Left cardiac atrium (tissue), 4 donors: ENCODE data around the gene WBP2NL. TPM values are rescaled to one million over a fixed set of nuclear protein-coding genes. Genes with fewer than 3 reads are reported as not detected.
"Not testable (repeated sequence)": the region's sequence is repeated elsewhere in the genome, so short reads cannot be mapped to it uniquely, and the experiment has no call there.

Source experiments
- ATAC-seq, 2 donors: fragments of 200-7000 bp; cut with Tn5 transposase; one replicate each; pipeline ENCODE4 v1.9.1; 2020; ENCODE audit warnings: mild to moderate bottlenecking in 2 of 2, moderate library complexity in 2 of 2
- DNase-seq: peaks from one replicate; pipeline ENCODE4 v3.0.0-alpha.2; 2020
- intact Hi-C, 2 donors: fragments of 100-400 bp; cut with DNase I; formaldehyde crosslinking; loops; one replicate each; pipeline versions ENCODE4 v1.14.1 to v1.15.1; 2022 to 2023
- long read RNA-seq: library from polyadenylated mRNA; unstranded; transcript quantifications from one replicate; pipeline ENCODE4 v2.0.0, GENCODE V29; 2021
- total RNA-seq, 2 donors: library from RNA; stranded (reverse); fragmentation: NEBNext Ultra II Directional; extraction: Animal tissue kit (Norgen Biotek cat#: 25700); gene quantifications; one replicate each; pipeline ENCODE4 v1.2.1, GENCODE V29; 2021
- donor health status: DM: no; HTN: yes; CAD: no.
- donor health status: DM: no; HTN: yes; CAD: no; lungs with severe emphysema.
- donor health status: DM: yes; HTN: yes; CAD: no.
- donor health status: Dilated cardiomyopathy.

Gene WBP2NL, protein sequence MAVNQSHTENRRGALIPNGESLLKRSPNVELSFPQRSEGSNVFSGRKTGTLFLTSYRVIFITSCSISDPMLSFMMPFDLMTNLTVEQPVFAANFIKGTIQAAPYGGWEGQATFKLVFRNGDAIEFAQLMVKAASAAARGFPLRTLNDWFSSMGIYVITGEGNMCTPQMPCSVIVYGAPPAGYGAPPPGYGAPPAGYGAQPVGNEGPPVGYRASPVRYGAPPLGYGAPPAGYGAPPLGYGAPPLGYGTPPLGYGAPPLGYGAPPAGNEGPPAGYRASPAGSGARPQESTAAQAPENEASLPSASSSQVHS
- total RNA-seq: under 1 TPM; 0.42 to 0.50 TPM
- long read RNA-seq, partial matches to known transcripts: 0 of 1 reads
- long read RNA-seq, other reads (novel, unspliced or antisense): 1 of 1 reads

DNA sequence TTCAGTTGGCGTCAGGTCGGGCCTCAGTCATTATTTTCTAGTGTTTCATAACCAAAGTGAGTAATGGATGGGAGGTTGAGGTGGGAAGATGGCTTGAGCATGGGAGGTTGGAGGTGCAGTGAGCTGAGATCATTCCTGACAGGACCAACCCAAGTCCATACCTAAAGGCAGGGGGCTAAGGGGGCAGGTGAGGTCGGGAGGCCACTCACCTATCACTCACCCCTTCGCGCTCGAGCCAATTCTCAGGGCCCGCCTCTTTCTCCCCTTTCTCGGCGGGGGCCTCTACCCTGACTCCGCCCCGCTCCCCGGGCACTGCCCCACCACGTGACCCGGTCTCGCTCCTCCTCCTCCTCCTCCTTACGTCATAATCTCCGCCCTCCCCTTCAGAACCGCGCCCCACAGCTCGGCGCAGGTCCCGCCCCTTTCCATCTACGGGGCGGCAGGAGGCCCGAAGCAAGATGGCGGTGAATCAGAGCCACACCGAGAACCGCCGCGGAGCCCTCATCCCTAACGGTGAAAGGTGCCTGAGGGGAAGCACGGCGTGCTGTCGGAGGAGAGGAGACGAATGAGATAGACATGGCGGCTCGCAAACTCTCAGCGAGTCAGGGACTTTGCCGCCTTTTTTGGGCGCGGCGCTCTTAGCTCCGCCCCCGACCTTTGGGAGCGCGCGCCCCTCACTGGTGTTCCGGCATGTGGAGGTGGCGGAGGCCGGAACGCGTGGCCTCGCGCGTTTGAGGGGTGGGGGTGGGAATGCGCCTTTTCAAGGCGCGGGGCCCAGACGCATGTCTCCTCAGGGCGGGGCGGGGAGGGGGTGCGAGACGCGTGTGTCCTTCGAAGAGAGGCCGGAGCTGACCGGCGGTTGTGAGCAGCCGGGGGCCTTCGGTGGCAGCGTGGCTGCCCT, at the start of gene WBP2NL:
TSS of gene WBP2NL (plus strand) at position 428 of the 901 bp plus-strand sequence. CDS start at position 459, 31 bp downstream.
- intact Hi-C loops: no loop called here
- ATAC-seq (peak; percentile 98 to 99), DNase-seq (peak; percentile 86)

DNA sequence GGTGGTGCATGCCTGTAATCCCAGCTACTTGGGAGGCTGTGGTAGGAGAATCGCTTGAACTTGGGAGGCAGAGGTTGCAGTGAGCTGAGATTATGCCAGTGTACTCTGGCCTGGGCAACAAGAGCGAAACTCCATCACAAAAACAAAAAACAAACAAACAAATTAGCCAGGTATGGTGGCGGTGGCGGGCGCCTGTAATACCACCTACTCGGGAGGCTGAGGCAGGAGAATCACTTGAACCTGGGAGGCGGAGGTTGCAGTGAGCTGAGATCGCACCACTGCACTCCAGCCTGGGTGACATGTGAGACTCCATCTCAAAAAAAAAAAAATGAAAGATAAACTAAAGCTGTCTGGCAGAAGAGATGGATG, 49.7 kb upstream of the WBP2NL start:
- intact Hi-C loops, ATAC-seq, DNase-seq: not testable (repeated sequence)

DNA sequence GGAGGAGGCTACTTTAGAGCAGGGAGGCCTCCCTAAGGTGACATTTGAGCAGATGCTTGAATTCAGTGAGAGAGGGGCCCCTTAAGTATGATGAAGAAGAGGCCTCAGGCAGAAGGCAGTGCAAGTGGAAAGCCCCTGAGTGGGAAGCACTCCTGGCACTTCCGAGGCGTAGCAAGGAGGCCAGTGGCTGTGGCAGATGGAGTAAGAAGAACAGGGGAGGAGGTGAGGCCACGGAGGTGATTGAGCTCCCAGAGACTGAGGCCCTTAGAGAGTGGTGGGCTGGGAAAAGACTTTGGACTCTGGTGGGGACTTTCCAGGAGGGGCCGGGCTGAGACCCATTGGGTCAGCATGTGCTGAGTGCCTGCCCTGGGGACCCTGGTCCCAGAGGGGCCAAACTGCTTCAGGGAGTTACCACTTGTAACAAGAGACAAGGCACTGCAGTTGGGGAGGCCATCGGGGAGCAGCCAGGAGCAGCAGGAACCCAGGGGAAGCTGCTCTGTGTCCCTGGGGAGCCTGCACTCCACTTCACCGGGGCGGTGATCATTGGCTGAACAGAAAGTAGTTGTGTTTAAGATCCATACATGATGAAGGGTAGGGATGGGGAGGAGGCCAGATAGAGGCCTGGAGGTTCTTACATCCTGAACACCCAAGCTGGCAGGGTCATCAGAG, 49.2 kb upstream of the WBP2NL start:
- no peak for DNase-seq
- intact Hi-C loops: no loop called here
- ATAC-seq: no peak

DNA sequence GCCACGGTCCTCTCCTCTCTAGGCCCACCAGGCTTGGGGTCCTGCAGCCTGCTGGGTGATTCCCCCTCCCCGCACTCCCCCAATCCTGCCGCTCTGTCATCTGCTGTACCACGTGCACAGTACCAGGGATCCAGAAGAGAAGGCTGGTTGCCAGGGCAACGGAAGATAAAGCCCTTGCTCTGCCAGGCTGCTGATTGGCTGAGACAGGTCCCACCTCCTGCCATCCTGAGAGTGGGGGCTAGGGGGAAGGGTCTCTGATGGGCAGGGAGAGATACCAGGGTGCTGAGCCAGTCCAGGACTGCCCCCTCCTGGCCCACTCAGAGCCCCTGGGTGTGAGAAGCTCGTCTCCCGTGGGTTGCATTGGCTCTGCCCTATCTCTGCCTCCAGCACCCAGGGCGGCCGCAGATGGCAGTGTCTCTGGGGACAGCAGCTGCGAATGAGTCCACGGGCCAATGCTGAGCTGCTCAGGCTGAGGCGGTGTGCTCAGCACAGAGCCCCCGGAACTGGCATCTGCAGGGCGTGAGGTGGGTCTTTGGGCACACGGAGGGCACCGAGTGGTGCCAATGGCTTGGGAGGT, 46.6 kb upstream of the WBP2NL start, which contains the start of gene SMIM45:
TSS of gene SMIM45 (plus strand) at position 253 of the 577 bp plus-strand sequence.
- ATAC-seq (peak in 1 of 2 donors; percentile 50), DNase-seq (no peak)
- intact Hi-C loops: no loop called here

DNA sequence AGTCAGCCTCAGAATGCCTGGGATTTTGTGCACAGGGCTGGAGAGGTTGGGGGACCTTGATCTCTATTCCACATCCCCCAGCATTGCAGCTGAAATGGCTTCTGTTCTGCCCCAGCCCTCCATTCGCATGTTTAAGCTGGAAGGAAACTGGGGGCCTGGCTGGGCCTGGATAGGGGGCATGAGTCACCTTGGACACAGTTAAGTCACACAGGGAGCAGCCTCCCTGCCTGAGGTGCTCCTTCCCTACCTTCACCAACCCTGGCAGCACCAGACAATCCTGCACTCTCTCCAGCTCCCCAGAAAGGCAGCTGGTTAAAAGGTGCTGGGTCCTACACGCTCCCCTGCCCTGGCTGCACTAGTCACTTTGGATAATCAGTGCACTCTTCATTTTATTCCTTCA, 45.9 kb upstream of the WBP2NL start:
- DNase-seq: no peak
- intact Hi-C loops: no loop called here
- ATAC-seq: no peak

DNA sequence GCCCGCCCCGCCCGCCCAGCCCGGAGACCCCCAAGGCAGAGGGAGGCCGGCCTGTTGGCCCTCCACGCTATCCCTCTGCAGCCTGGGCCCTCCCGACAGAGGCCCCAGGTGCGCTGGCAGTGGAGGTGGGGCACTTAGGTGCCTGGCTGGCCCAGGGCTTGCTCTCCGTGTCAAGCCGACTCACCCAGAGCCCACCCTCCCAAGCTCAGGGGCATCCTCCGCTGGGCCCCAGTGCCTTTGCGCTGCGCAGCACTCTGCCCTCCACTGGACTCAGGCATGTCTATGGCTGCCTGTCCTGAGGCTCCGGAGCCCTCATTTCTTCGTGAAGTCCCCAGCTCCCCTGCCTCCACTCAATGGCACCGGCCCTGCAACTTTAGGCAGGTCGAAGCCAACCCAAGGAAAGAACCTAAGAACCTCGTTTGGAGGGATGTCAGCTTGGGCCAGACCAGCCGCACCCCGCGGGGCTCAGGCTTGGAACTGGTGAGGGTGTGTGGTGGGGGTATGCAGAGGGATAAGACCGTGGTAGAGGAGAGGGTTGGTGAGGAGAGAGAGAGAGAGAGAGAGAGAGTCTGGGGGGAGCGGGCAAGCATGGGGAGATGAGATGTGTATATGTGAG, 40.5 kb upstream of the WBP2NL start:
- DNase-seq (no peak), ATAC-seq (peak; percentile 10 to 15)
- intact Hi-C loops: loop anchor here in 1 of 2 donors (5.0 kb wide), 1 partner anchor 484 kb away; no protein-coding TSS in a partner anchor

DNA sequence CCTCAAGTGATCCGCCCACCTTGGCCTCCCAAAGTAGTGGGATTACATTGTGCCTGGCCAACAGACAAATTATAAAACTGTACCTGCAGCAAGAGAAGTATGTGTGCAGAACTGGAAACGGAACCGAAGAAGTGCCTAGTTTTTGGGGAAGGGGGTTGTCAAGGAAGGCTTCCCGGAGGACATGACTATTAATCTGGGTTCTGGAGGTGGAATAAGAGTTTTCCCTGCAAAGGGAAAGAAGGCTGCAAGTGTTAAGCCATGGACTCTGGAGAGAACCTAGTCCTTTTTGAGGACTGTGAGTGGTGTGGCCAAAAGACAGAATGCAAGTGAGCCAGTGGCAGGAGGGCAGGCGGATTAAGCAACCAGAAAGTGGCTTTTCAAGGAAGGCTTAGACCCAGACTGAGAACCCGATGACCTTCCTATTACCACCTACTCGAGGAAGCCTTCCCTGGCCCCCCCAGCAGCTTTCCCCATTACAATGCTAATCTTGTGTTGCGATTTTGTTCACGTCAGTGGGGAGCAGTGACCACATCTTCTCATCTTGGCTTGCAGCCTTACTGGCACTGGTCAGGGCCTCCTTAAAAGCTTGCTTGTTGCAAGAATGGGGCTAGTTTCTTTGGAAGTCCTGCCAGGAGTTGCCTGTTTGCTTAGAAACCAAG, 35.0 kb upstream of the WBP2NL start:
- ATAC-seq: peak; percentile 52 to 56
- intact Hi-C loops: loop anchor here in 1 of 2 donors (10.0 kb wide), 2 partner anchors 151 to 481 kb away; no protein-coding TSS in a partner anchor
- DNase-seq: no peak

DNA sequence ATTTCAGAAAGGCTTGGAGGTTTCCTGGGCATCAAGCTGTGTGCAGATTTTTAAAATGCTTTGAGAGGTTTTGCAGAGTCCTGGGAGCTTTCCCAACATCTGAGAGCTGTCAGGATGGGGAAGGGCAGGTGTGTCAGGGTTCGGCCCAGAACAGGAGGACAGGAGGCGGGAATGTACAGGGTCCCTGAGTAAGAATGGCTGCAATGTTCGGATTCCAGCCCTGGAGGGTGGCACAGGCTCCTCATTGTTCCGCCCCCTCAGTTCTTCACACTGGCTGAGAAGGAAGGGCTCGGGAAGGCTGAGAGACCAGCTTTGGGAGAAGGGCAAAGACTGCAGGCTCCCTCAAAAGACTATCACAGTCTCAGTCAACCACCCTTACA, 34.5 kb upstream of the WBP2NL start:
- peak in 1 of 2 donors; percentile 20 for ATAC-seq
- DNase-seq: no peak
- intact Hi-C loops: loop anchor here in 1 of 2 donors (10.0 kb wide), 2 partner anchors 151 to 481 kb away; no protein-coding TSS in a partner anchor

DNA sequence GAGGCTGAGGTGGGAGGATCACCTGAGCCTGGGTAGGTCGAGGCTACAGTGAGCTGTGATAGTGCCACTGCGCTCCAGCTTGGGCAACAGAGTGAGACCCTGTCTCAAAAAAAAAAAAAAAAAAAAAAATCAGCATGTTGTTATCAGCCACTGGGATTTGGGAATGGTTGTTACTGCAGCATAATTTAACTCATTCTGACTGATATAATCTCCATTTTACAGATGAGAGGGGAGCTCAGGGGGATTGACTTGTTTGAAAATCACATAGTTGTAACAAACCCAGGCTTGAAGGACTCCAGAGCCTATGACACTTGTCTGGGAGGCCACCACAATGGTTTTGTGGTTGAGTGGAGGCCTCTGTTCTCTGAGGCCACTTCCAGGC, 32.4 kb upstream of the WBP2NL start:
- DNase-seq (no peak), ATAC-seq (no peak)
- intact Hi-C loops: loop anchor here (5.0 to 10.0 kb wide), 3 partner anchors 146 to 479 kb away; no protein-coding TSS in a partner anchor

DNA sequence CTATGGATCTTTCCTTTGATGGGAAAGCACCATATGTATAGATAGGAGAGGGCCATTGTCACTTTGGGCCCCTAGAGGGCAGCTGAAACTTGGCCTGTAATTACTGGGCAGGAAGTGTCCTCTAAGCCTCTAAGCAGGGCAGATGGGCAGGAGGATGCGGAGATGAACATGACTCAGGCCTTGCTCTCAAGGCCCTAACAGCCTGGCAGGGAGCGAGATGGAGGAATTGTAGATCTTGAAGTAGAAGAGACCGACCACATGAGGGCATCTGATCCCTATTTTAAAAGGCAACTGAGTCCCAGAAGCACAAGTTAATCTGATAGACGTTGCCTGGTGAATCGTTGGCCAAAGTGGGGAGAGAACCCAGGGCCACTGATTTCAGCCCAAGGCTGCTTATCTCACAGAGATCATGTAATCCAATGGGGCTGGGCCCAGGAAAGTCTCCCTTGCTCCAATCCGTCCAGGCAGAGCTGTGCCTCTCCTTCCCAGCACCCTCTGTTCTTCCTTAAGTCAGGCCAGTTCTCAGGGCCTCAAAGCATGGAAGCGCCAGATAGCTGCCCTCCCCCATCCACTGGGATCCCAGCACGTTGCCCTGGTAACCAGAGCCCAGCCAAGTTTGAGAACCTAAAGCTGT, 31.9 kb upstream of the WBP2NL start:
- ATAC-seq (peak; percentile 42 to 57), DNase-seq (no peak)
- intact Hi-C loops: loop anchor here (5.0 to 10.0 kb wide), 3 partner anchors 146 to 478 kb away; no protein-coding TSS in a partner anchor

DNA sequence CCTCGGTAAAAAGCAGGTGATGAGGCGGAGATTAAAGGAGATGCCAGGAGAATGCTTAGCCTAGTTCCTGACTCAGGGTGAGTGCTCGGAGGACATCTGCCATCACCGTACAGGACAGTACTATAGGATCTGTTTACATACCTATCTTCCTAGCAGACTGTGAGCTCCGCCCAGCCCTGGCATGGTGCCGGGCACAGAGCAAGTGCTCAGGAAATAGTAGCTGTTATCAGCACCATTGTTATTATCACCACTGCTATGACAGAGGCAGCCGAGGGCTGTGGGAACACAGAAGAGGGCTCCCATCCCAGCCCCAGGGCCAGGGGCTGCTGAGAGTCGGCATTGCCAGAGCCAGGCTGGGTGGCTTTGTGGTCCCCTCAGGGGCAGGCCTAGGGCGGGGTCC, 30.0 kb upstream of the WBP2NL start:
- DNase-seq (peak; percentile 41), ATAC-seq (no peak)
- intact Hi-C loops: loop anchor here (5.0 to 10.0 kb wide), 3 partner anchors 144 to 476 kb away; no protein-coding TSS in a partner anchor

DNA sequence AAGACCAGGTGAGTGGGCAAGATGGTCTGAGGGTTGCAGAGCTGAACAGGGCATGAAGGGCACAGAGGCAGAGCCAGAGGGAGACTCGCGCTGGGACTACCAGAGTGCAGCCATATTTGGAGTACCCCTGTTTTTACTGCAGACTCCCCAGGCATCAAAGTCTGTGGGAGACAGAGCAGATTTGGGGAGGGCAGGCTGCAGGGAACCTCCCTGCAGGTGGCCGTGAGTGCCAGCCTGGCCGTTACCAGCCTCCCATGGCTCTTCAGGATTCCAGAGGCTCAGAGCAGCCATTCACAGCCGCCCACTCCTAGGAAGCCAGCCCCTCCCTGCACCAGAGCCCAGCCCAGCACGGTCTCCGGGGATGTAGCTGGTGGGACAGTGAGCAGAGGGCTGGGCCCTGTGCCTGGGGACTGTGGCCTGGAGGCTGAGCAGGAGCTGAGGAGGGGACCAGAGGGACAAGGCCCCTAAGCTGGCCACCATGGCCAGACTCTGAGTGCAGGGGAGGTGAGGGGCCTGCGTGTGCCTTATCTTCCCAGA, 29.4 kb upstream of the WBP2NL start, which contains the start of gene SEPTIN3:
TSS of gene SEPTIN3 (plus strand) at position 334 of the 537 bp plus-strand sequence. CDS start 2,050 bp downstream, outside the sequence.
- ATAC-seq (no peak), DNase-seq (no peak)
- intact Hi-C loops: loop anchor here (5.0 to 10.0 kb wide), 3 partner anchors 143 to 476 kb away; no protein-coding TSS in a partner anchor

DNA sequence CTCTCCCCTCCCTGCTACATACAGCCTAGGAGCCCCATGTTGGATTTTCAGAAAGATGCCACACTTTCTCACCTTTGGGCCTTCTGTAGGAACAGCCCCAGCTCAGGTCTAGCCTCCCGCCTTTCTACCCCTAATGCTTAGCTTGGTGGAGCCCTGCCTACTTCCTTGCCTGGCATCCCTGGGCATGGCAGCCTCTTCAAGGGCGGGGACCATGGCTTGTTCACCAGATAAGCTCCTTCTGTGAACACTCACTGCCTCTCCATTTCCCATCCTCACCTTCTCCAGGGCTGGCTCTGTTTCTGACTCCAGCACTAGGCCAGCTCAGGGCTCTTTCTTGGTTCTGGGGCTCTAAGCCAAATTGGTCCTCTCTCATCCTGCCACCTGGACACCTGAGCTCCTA, 28.0 kb upstream of the WBP2NL start:
- intact Hi-C loops: no loop called here
- ATAC-seq: no peak
- no peak for DNase-seq

DNA sequence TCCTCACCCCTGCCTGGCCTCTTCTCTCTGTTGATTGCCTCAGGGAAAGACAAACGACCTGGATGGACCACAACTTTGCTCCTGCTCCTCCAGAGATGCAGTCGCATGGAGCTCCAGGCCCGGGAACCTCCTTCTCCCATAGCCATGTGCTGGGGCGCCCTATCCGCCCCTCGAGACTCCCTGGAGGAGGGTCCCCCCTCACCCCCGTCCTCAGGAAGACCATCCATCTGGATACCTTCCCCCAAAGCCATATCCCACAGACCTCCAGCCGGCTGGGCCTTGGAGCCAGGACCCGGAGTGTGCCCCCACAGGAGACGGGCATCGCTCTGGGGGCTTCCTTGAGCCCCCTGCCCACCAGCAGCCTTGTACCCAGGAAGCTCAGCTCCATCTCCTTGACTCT, 27.2 kb upstream of the WBP2NL start:
- no peak for ATAC-seq
- no peak for DNase-seq
- intact Hi-C loops: no loop called here

DNA sequence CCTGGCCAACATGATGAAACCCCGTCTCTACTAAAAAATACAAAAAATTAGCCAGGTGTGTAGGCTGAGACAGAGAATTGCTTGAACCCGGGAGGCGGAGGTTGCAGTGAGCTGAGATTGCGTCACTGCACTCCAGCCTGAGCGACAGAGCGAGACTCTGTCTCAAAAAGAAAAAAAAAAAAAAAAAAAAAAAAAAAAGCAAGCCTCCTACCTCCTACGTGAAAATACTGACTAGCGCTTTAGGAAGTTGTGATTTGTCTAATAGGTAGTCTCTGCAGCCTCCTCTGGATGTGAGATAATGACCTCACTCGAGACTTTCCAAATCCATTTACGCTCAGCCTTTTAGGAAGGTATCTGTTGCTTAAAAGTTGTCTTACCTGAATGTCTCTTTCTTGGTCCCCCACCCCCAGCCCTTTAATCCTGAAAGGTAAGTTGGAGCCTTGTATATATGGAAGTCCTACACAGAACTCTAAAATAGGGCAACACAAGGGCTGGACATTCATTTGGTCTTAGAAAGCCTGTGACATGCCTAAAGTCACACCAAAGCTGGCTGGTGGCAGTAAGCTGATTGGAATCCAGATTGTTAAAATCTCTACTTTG, 23.8 kb upstream of the WBP2NL start:
- intact Hi-C loops: no loop called here
- ATAC-seq (no peak), DNase-seq (no peak)

DNA sequence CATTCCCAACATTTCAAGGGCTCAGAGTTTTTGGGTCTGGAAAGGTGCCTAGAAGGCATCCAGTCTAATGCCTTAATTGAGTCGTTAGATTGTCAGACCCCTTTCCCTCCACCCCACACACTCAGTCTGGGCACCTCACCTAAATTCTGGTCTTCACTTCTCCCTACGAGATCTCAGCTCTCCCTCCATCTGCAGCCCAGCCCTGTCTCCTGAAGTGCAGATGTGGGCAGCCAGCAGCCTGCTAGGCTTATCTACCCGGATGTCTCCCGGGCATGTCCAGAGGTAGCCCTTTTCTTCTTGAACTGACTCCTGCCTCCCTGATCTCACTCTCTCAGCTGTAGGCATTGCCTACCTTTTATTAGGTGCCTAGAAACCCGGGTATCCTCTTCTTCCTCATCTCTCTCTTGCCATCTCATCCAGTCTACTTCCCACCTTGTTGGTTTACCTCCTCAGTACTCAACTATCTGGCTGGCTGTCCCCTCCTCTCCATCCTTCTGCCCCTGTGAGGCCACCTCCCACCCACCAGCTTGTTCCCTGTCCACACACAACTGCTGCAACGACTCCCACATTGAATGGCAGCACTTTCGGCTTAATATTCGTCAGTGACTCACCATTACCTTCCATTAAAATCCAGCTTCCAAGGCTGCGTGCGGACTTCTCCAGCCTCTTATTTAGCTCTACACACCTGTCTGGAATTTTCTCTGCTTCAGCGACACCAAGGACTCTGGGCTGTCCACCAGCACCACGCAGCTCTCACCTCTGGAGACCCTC, 23.1 kb upstream of the WBP2NL start:
- intact Hi-C loops: no loop called here
- ATAC-seq (no peak), DNase-seq (no peak)
